Fibroblast of pulmonary artery (primary cell): ENCODE measurements around the gene NBPF3.
"Not testable (repeated sequence)": the region's sequence is repeated elsewhere in the genome, so short reads cannot be mapped to it uniquely, and the experiment has no call there.

ENCODE experiments used
- DNase-seq: peaks from one replicate; pipeline ENCODE4 v3.0.0-alpha.2; 2010; ENCODE audit warnings: low read depth
- H3K4me3 ChIP-seq: replicated peaks from 2 replicates; pipeline ENCODE4 v1.5.1; 2011; ENCODE audit warnings: low read depth, mild to moderate bottlenecking, control low read depth, low read length, moderate library complexity
- CTCF ChIP-seq: IDR thresholded peaks from 2 replicates; pipeline ENCODE4 v1.5.1; 2011; ENCODE audit warnings: mild to moderate bottlenecking, control low read depth, low read length, inconsistent platforms; ENCODE audit errors: missing control alignments

The NBPF3 gene

GRCh38 chr1:21451212-21451611 is 11.3 kb downstream of the NBPF3 start:
- no peak for TF ChIP-seq CTCF
- H3K4me3 ChIP-seq, result no peak overlapping the region
- peak; percentile 68 for DNase-seq

- TF ChIP-seq CTCF, result no peak
- H3K4me3 ChIP-seq, result no peak overlapping the region
- peak; percentile 21 for DNase-seq
Observed at GRCh38 chr1:21451981-21452411, 12.1 kb downstream of the NBPF3 start.

GRCh38 chr1:21453964-21454614 is 14.2 kb downstream of the NBPF3 start:
- not testable (repeated sequence) for H3K4me3 ChIP-seq
- DNase-seq, result peak; percentile 85

- not testable (repeated sequence) for H3K4me3 ChIP-seq, DNase-seq
Observed at GRCh38 chr1:21454904-21455303, 15.0 kb downstream of the NBPF3 start.

- no peak for DNase-seq
- no peak for TF ChIP-seq CTCF
- no peak overlapping the region for H3K4me3 ChIP-seq
Observed at GRCh38 chr1:21457654-21458053, 17.7 kb downstream of the NBPF3 start.

GRCh38 chr1:21465127-21465526 is 25.2 kb downstream of the NBPF3 start:
- H3K4me3 ChIP-seq, DNase-seq: not testable (repeated sequence)

- not testable (repeated sequence) for H3K4me3 ChIP-seq, DNase-seq
Observed at GRCh38 chr1:21467946-21468345, 28.0 kb downstream of the NBPF3 start.

GRCh38 chr1:21468599-21468998 is 28.7 kb downstream of the NBPF3 start:
- peak; percentile 39 for TF ChIP-seq CTCF

GRCh38 chr1:21469581-21469980 is 29.6 kb downstream of the NBPF3 start:
- no peak for TF ChIP-seq CTCF
- DNase-seq, result no peak
- H3K4me3 ChIP-seq, result no peak overlapping the region

More at GRCh38 chr1:21468599-21468998, 28.7 kb downstream of the NBPF3 start:
- peak; percentile 39 for DNase-seq
- H3K4me3 ChIP-seq, result no peak overlapping the region
